HG03103 (cell line): Measurements from ENCODE around the gene TPST1.
"Not testable (repeated sequence)": the region's sequence is repeated elsewhere in the genome, so short reads cannot be mapped to it uniquely, and the experiment has no call there.

ENCODE experiments used
- ATAC-seq: cut with Tn5 transposase; IDR thresholded peaks from one replicate; pipeline ENCODE4 v1.9.1; 2021; ENCODE audit warnings: low read depth; ENCODE audit not compliant: unreplicated experiment

TPST1 gene

DNA sequence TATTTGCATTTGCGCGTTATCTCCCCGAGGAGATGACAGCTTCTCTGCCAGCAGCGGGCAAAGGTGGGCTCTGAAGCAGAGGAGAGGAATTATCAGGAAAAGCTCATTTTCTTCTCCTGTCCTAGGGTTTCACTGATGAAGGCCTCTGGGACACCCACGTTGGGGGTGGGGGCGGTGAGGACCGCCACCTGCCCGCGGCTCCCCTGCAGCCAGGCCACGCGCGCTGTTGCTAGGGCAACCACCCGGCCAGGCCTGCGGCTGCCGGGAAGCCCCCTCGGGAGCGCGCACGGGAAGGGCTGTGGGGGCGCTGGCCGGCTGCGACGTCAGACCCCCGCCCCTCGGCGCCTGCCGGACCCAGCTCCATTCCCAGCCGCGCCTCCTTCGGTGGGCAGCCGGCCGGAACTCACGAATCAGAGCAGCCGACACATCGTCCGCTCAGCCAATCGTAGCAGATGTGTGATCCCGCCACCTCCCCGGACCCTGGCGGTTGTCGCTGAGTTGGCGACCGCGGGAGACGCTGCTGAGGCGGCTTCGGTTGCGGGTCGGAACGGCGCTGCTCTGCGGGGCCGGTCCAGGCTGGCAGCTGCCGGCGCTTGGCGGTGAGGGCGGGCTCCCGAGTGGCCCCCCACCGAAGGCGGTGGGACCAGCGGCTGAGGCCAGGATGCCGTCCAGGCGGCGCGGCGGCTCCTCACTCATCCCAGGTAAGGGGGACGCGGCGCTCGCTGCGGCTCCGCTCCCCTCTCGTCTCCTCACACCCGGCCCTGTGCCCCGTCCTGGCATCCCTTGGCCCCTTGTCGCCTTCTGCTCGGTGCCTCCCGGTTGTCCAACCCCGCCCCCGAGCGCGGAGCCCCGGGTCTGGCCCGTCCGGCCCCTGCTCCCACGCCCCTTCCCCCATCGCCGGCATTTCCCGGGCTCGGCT, at the start of gene TPST1:
TSS of gene TPST1 (plus strand) at position 513 of the 919 bp plus-strand sequence. CDS start 35,092 bp downstream, outside the sequence.
- ATAC-seq = peak; percentile 93

GRCh38 chr7:66156035-66156434, 49.1 kb upstream of the TPST1 start:
- not testable (repeated sequence) for ATAC-seq

DNA sequence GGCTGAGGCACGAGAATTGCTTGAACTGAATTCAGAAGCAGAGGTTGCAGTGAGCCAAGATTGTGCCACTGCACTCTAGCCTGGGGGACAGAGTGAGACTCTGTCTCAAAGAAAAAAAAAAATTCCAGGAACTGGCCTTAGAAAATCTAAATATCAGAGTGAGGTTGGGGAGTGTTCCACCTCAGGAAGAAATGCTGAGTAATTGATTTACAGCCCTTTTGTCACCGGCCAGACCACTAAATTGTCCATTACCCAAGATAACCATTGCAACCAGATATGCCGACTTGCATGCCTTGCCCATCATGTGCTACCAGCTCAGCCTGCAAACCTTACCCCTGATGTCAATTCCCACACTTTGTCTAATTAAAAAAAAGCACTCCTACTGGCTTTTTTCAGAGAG, 48.1 kb upstream of the TPST1 start:
- no peak for ATAC-seq

DNA sequence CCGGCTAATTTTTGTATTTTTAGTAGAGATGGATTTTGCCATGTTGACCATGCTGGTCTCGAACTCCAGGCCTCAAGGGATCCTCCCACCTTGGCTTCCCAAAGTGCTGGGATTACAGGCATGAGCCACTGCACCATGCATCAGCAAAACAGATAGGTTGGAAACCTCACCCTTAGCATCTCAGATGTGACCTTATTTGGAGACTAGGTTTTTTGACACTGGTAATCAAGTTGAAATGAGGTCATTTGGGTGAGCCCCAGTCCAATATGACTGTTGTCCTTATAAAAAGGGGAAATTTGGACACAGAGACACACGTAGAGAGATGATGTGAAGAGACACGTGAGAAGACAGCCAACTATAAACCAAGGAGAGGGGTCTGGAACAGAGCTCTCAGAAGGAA, 42.5 kb upstream of the TPST1 start:
- no peak for ATAC-seq

DNA sequence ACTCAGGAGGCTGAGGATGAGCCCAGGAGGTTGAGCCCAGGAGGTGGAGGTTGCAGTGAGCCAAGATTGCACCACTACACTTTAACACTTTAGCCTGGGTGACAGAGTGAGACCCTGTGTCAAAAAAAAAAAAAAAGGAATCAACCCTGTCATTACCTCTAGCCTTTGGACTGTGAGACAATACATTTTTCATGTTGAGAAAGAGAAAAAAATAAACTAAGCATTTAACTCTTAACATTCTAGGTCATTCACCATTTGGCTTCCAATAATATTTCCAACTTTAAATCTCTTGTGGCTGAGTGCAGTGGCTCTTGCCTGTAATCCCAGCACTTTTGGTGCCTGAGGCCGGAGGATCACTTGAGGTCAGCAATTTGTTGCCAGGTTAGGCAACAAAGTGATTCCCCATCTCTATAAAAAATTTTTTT, 41.9 kb upstream of the TPST1 start:
- ATAC-seq = no peak

DNA sequence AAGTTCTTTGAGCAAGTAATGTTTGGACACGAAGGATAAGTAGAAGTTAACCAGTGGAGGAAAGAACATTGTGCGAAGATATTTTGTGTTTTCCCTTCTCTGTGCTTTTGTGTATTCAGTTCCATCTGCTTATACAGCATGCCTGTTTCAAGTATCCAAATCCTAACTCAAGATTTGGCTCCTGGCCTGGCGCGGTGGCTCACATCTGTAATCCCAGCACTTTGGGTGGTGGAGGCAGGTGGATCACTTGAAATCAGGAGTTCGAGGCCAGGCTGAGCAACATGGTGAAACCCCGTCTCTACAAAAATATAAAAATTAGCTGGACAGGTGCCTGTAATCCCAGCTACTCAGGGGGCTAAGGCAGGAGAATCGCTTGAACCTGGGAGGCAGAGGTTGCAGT, 40.8 kb upstream of the TPST1 start:
- no peak for ATAC-seq

GRCh38 chr7:66167773-66168387, 37.3 kb upstream of the TPST1 start:
- ATAC-seq = no peak

GRCh38 chr7:66169616-66170015, 35.5 kb upstream of the TPST1 start:
- no peak for ATAC-seq

DNA sequence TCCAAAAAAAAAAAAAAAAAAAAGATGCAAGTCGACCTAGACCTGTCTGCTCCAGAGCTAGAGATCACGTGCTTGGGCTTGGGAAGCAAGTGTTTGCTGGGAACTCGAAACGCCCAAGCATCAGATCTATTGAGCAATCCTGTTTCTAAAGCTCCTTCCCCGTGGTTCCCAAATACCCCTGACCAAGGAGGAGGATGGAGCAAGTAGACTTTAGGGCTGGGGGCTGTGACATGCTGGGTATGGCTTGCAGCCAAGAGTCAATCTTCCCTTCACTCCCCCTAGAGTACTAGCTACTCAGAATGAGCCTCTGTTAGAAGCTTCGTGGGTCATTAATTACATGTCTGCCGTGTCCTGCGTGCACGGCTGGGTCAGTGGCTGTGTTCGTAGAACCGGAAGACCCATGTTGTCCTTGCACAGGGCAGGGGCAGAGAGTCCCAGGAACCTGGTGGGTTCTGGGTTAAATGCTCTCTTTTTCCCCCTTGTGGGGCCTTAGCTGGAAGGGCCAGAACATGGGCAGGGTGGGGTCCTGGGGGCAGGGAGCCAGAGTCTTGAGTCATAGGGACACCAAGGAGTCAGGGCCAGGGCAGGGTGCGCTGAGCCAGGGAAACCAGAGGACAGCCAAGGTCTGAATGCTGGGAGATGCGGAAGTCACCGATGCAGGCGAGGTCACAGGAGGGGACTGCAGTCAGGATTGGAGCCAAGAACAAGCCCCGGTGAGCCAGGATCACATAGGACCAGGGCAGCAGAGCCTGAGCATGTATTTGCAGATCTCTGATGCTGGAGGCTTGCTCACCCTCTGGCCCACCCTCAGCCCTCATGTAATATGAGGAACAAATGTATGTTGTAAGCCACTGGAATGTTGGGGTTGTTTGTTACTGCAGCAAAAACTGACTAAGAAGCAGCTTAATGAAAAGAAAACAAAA, 34.6 kb upstream of the TPST1 start:
- ATAC-seq = no peak

- not testable (repeated sequence) for ATAC-seq
Observed at GRCh38 chr7:66172536-66173401, 32.4 kb upstream of the TPST1 start.

GRCh38 chr7:66173856-66174255, 31.3 kb upstream of the TPST1 start:
- no peak for ATAC-seq

DNA sequence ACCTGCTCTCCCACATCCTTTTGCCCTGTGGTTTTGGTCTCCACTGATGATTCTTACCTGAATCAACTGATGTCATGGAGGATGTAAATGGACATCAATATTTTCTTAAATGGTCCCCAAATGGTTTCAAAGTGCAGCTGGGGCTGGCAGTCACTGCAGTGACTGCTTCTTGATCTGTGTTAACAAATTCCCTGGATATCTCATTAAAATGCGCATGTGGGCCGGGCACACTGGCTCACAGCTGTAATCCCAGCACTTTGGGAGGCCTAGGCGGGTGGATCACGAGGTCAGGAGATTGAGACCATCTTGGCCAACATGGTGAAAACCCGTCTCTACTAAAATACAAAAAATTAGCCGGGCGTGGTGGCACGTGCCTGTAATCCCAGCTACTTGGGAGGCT, 30.1 kb upstream of the TPST1 start:
- not testable (repeated sequence) for ATAC-seq

DNA sequence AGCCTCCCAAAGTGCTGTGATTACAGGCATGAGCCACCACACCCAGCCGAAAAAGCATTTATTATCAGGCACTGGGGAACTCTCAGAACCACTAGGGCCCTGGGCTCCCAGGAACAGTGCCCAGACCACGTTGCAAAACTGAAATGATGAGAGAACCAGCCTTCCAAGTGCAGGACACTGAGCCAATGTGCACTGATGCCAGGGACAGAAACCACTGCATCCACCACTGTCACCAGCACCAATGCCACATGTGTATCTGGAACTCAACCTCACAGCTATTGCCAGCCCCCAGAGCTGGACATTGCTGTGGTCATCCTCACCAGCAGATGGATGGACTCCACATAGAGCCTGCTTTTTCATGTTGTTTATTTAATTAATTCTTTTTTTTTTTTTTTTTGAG, 28.2 kb upstream of the TPST1 start:
- no peak for ATAC-seq

GRCh38 chr7:66178258-66178657, 26.9 kb upstream of the TPST1 start:
- ATAC-seq = no peak

GRCh38 chr7:66181329-66181728, 23.8 kb upstream of the TPST1 start:
- no peak for ATAC-seq

GRCh38 chr7:66181845-66182244, 23.3 kb upstream of the TPST1 start:
- no peak for ATAC-seq

DNA sequence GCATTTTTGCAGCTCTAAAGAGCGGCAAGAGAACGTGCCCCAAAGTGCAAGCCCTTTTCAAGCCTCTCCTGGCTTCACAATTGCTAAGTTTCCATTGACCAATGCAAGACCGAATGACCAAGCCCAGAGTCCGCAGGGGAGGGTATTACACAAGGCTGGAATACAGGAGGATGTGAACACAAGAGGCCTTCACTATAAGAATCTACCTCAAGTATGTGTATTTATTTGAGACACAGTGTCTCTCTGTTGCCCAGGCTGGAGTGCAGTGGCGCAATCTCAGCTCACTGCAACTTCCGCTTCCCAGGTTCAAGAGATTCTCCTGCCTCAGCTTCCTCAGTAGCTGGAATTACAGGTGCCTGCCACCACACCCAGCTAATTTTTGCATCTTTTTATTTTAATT, 22.2 kb upstream of the TPST1 start:
- no peak for ATAC-seq

DNA sequence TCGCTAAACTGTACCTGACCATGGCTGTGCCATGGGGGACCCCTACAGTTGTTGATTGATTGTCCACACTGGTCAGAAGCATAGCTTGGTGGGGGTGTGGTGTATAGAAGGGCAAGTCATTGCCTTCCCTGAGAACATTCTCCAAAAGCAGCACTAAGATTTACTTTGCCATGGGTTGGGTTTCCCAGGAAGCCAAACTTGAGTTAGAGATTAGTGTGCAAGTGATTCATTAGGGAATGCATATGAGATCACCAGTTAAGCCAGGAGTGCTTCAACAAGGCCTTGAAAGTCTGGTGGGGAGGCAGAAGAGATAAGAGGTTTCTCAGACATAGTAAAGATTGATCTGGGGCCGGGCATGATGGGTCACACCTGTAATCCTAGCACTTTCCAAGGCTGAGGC, 21.4 kb upstream of the TPST1 start:
- no peak for ATAC-seq

GRCh38 chr7:66185680-66186187, 19.4 kb upstream of the TPST1 start:
- no peak for ATAC-seq

DNA sequence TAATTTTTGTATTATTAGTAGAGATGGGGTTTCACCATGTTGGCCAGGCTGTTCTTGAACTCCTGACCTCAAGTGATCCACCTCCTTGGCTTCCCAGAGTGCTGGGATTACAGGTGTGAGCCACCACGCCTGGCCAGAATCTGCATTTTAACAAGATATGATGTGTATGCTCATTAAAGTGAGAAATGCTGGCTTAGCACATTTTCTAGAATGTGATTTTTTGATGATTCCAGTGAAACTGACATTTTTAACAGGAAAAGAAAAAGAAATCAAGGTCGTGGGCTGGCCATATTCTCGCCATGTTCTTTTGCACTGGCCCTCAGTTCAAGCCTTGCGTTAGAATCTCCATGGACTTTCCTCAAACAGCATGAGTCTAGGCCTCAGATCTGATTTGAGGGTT, 18.1 kb upstream of the TPST1 start:
- ATAC-seq = no peak
